Natural killer cell (primary cell): ENCODE measurements around the gene RASSF7. TPM values are rescaled to one million over a fixed set of nuclear protein-coding genes. Genes with fewer than 3 reads are reported as not detected.

ENCODE experiments used
- ATAC-seq, 3 donors: fragments of 150-1000 bp in 2 of 3; fragments of 200-7000 bp in 1 of 3; cut with Tn5 transposase; 1 replicate in 1 of 3; 2 replicates in 2 of 3; pipeline ENCODE4 v1.10.0; 2021; ENCODE audit warnings: mild to moderate bottlenecking in 2 of 3, moderate library complexity in 2 of 3
- DNase-seq, 2 donors: peaks; one replicate each; pipeline versions ENCODE4 v3.0.0 to v3.0.0-alpha.2; 2013 to 2021; ENCODE audit warnings: mixed read lengths in 1 of 2
- H3K27ac ChIP-seq: one replicate; pipeline ENCODE4 v1.5.1; 2013; ENCODE audit warnings: mild to moderate bottlenecking, low read length
- H3K27me3 ChIP-seq: one replicate; pipeline ENCODE4 v1.6.1; 2013; ENCODE audit warnings: low read length; ENCODE audit not compliant: control insufficient read depth, insufficient read depth
- H3K36me3 ChIP-seq: one replicate; pipeline ENCODE4 v1.6.1; 2013; ENCODE audit warnings: low read length; ENCODE audit not compliant: control insufficient read depth, insufficient read depth
- H3K4me1 ChIP-seq: one replicate; pipeline ENCODE4 v1.6.1; 2013; ENCODE audit warnings: low read length; ENCODE audit not compliant: control insufficient read depth, insufficient read depth
- H3K4me3 ChIP-seq: one replicate; pipeline ENCODE4 v1.5.1; 2013; ENCODE audit warnings: low read length
- H3K9me3 ChIP-seq: one replicate; pipeline ENCODE4 v1.6.1; 2013; ENCODE audit warnings: low read length; ENCODE audit not compliant: control insufficient read depth, insufficient read depth
- H3K27ac Mint-ChIP-seq, 2 donors: one replicate each; pipeline ENCODE4 v1.8.0; 2022; ENCODE audit warnings: mild to moderate bottlenecking in 2 of 2, mixed read lengths in 2 of 2, moderate library complexity in 1 of 2
- H3K27me3 Mint-ChIP-seq, 2 donors: one replicate each; pipeline ENCODE4 v1.8.0; 2022; ENCODE audit warnings: low read depth in 2 of 2, mixed read lengths in 2 of 2
- H3K36me3 Mint-ChIP-seq: one replicate; pipeline ENCODE4 v1.8.0; 2022; ENCODE audit warnings: mixed read lengths
- H3K4me1 Mint-ChIP-seq, 2 donors: one replicate each; pipeline ENCODE4 v1.8.0; 2022; ENCODE audit warnings: mixed read lengths in 2 of 2
- H3K4me3 Mint-ChIP-seq: one replicate; pipeline ENCODE4 v1.8.0; 2022; ENCODE audit warnings: mild to moderate bottlenecking, moderate library complexity, mixed read lengths
- H3K9me3 Mint-ChIP-seq, 2 donors: one replicate each; pipeline ENCODE4 v1.8.0; 2022; ENCODE audit warnings: mixed read lengths in 2 of 2
- WGBS: methylation state at CpG from one replicate; pipeline ENCODE4 v1.1.7; 2013; ENCODE audit warnings: missing lambda C conversion rate; ENCODE audit not compliant: insufficient coverage; 5-methylcytosine and 5-hydroxymethylcytosine counted together
- intact Hi-C: fragments of 100-400 bp; cut with micrococcal nuclease; formaldehyde crosslinking; loops from one replicate; pipeline ENCODE4 v1.14.2; 2022
- total RNA-seq, 4 donors: library from RNA; stranded (reverse); fragments of 120-200 nt in 1 of 4; gene quantifications; one replicate each; pipeline versions ENCODE4 v1.2.3 to v1.2.4, GENCODE V29; 2013 to 2022
- TF ChIP-seq, protein P1 (sequence below): fragments of 200-600 bp; IDR thresholded peaks from one replicate; pipeline ENCODE4 v1.8.0; 2022; ENCODE audit warnings: antibody characterized with exemption

The RASSF7 gene
- total RNA-seq, 3 donors from 2014 or later (not counting 1 experiment from before 2014, with no cell fraction given) = 19.0 to 21.7 (median 20.0) TPM

- Histone ChIP-seq H3K4me1 (peaks cover 3% of the 10 kb centered on the region), H3K27ac (no peak overlapping the region), H3K4me3 (no peak overlapping the region), H3K36me3 (no peaks in the 10 kb centered on the region), H3K27me3 (no peaks in the 10 kb centered on the region), H3K9me3 (no peaks in the 10 kb centered on the region)
- Mint-ChIP-seq H3K4me1 (no peaks in the 10 kb centered on the region), H3K27me3 (peaks cover 0 to 3% of the 10 kb centered on the region in 2 donors), H3K4me3 (no peak overlapping the region), H3K27ac (no peak overlapping the region), H3K9me3 (no peaks in the 10 kb centered on the region), H3K36me3 (no peaks in the 10 kb centered on the region)
- no peak for ATAC-seq
- intact Hi-C loops = no loop called here
- DNase-seq = no peak
- 86% methylated on average over 32 of the region's 32 CpGs for WGBS
- TF ChIP-seq, protein P1, sequence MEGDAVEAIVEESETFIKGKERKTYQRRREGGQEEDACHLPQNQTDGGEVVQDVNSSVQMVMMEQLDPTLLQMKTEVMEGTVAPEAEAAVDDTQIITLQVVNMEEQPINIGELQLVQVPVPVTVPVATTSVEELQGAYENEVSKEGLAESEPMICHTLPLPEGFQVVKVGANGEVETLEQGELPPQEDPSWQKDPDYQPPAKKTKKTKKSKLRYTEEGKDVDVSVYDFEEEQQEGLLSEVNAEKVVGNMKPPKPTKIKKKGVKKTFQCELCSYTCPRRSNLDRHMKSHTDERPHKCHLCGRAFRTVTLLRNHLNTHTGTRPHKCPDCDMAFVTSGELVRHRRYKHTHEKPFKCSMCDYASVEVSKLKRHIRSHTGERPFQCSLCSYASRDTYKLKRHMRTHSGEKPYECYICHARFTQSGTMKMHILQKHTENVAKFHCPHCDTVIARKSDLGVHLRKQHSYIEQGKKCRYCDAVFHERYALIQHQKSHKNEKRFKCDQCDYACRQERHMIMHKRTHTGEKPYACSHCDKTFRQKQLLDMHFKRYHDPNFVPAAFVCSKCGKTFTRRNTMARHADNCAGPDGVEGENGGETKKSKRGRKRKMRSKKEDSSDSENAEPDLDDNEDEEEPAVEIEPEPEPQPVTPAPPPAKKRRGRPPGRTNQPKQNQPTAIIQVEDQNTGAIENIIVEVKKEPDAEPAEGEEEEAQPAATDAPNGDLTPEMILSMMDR = no peak
These were observed 11.8 kb upstream of the RASSF7 start for GRCh38 chr11:548700-549603.

DNA sequence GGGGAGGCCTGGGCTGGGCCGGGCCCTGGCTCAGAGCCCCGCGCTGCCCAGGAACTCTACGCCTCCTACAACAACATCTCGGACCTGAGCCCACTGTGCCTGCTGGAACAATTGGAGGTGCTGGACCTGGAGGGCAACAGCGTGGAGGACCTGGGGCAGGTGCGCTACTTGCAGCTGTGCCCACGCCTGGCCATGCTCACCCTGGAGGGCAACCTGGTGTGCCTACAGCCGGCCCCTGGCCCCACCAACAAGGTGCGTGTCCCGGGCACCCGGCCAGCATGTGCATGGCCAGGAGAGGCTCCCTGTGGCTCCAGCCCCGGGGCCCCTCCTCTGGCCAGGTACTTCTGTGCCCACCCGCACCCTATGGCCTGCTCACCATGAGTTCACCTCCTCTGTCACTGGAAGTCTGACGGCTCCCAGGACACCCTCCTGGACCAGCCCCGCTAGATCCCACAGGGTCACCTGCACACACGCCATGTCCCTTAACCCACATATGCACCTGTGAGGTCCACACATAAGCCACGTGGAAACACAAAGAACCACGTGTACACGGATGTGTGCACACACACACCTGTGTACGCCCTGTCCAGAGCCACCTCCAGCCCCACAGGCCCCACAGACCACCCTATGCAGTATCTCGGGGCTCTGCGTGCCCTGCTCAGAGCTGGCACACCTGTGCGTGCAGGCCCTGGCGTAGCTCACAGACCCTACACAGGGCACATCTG lies 10.6 kb upstream of the RASSF7 start:
- no peak overlapping the region for H3K4me3 ChIP-seq
- H3K4me1 ChIP-seq = peaks cover 13% of the 10 kb centered on the region
- H3K36me3 ChIP-seq = no peaks in the 10 kb centered on the region
- intact Hi-C loops = no loop called here
- DNase-seq (no peak), ATAC-seq (no peak)
- H3K4me3 Mint-ChIP-seq = no peak overlapping the region
- no peak overlapping the region for H3K27ac ChIP-seq
- TF ChIP-seq, protein P1 = no peak
- no peaks in the 10 kb centered on the region for H3K9me3 ChIP-seq
- H3K4me1 Mint-ChIP-seq = no peaks in the 10 kb centered on the region
- H3K27me3 Mint-ChIP-seq = peaks cover 0 to 3% of the 10 kb centered on the region in 2 donors
- H3K9me3 Mint-ChIP-seq = no peaks in the 10 kb centered on the region
- no peaks in the 10 kb centered on the region for H3K27me3 ChIP-seq
- WGBS = 93% methylated on average over 25 of the region's 25 CpGs
- no peaks in the 10 kb centered on the region for H3K36me3 Mint-ChIP-seq
- H3K27ac Mint-ChIP-seq = no peak overlapping the region

DNA sequence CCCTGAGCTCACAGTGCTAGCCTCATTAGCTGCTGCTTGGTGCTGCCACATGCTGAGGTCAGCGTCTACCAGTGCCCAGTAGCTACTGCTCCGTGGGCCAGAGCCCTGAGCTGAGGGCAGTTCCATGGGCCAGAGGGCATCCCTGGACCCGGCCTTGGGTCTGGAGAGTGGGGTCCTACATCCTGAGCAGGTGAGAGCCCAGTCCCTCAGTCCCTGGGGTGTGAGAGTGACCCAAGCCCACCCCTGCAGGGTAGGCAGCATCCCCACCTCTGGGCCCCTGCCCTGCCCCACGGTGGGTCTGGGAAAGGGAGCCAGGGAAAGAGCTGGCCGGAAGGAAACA lies 10.1 kb upstream of the RASSF7 start:
- TF ChIP-seq, protein P1 = no peak
- Mint-ChIP-seq H3K4me1 (no peaks in the 10 kb centered on the region), H3K4me3 (no peak overlapping the region), H3K36me3 (no peaks in the 10 kb centered on the region), H3K27ac (no peak overlapping the region), H3K27me3 (peaks cover 0 to 3% of the 10 kb centered on the region in 2 donors), H3K9me3 (no peaks in the 10 kb centered on the region)
- Histone ChIP-seq H3K27ac (no peak overlapping the region), H3K4me1 (peaks cover 18% of the 10 kb centered on the region), H3K27me3 (no peaks in the 10 kb centered on the region), H3K4me3 (no peak overlapping the region), H3K36me3 (no peaks in the 10 kb centered on the region), H3K9me3 (no peaks in the 10 kb centered on the region)
- WGBS = 87% methylated on average over 5 of the region's 5 CpGs
- ATAC-seq (no peak), DNase-seq (no peak)
- intact Hi-C loops = no loop called here
